WTC11 (cell line): ENCODE data around the gene HNRNPAB. TPM values are rescaled to one million over a fixed set of nuclear protein-coding genes. Genes with fewer than 3 reads are reported as not detected.

Experiments used
- AFF4 ChIP-seq: sonication (generic); formaldehyde crosslinking; IDR thresholded peaks from 2 replicates; pipeline ENCODE4 v1.8.1; 2023; ENCODE audit warnings: mild to moderate bottlenecking, missing genetic modification reagents, borderline replicate concordance
- CREB1 ChIP-seq: sonication (generic); formaldehyde crosslinking; IDR thresholded peaks from 2 replicates; pipeline ENCODE4 v1.8.0; 2023; ENCODE audit warnings: mild to moderate bottlenecking, missing genetic modification reagents
- GTF2I ChIP-seq: fragments of 250-450 bp; sonication (Bioruptor Pico); conservative IDR thresholded peaks from 2 replicates; pipeline ENCODE4 v1.4.0; 2021; ENCODE audit warnings: mild to moderate bottlenecking
- HMGXB4 ChIP-seq: sonication (generic); formaldehyde crosslinking; IDR thresholded peaks from 2 replicates; pipeline ENCODE4 v1.8.1; 2023; ENCODE audit warnings: mild to moderate bottlenecking, moderate library complexity, missing genetic modification reagents
- IRF2 ChIP-seq: sonication (generic); formaldehyde crosslinking; IDR thresholded peaks from 2 replicates; pipeline ENCODE4 v1.8.0; 2022; ENCODE audit warnings: low read depth, missing genetic modification reagents, borderline replicate concordance
- MXD4 ChIP-seq: fragments of 250-450 bp; sonication (Bioruptor Pico); IDR thresholded peaks from 2 replicates; pipeline ENCODE4 v1.8.0; 2021; ENCODE audit warnings: mild to moderate bottlenecking, moderate library complexity, borderline replicate concordance
- NR1H2 ChIP-seq: sonication (generic); formaldehyde crosslinking; IDR thresholded peaks from 2 replicates; pipeline ENCODE4 v1.9.0; 2021; ENCODE audit warnings: mild to moderate bottlenecking, moderate library complexity, missing genetic modification reagents
- SMAD4 ChIP-seq: sonication (generic); formaldehyde crosslinking; IDR thresholded peaks from 2 replicates; pipeline ENCODE4 v1.8.0; 2022; ENCODE audit warnings: mild to moderate bottlenecking, missing genetic modification reagents
- SP1 ChIP-seq: sonication (generic); formaldehyde crosslinking; conservative IDR thresholded peaks from 2 replicates; pipeline ENCODE4 v1.8.1; 2022; ENCODE audit warnings: missing genetic modification reagents
- TEAD1 ChIP-seq: sonication (generic); formaldehyde crosslinking; IDR thresholded peaks from 2 replicates; pipeline ENCODE4 v1.8.0; 2022; ENCODE audit warnings: mild to moderate bottlenecking, missing genetic modification reagents
- TP53 ChIP-seq: sonication (generic); formaldehyde crosslinking; IDR thresholded peaks from 2 replicates; pipeline ENCODE4 v1.8.1; 2023; ENCODE audit warnings: mild to moderate bottlenecking, missing genetic modification reagents
- USF1 ChIP-seq: sonication (generic); formaldehyde crosslinking; IDR thresholded peaks from 2 replicates; pipeline ENCODE4 v1.8.0; 2022; ENCODE audit warnings: mild to moderate bottlenecking, missing genetic modification reagents
- ZNF263 ChIP-seq: sonication (generic); formaldehyde crosslinking; IDR thresholded peaks from 2 replicates; pipeline ENCODE4 v1.8.1; 2022; ENCODE audit warnings: low read depth, mild to moderate bottlenecking, moderate library complexity, missing genetic modification reagents
- ZNF425 ChIP-seq: fragments of 250-450 bp; sonication (Bioruptor Pico); conservative IDR thresholded peaks from 2 replicates; pipeline ENCODE4 v1.9.0; 2021; ENCODE audit warnings: mild to moderate bottlenecking
- ZNF532 ChIP-seq: fragments of 250-450 bp; sonication (Bioruptor Pico); IDR thresholded peaks from 2 replicates; pipeline ENCODE4 v1.9.0; 2021; ENCODE audit warnings: mild to moderate bottlenecking, borderline replicate concordance
- total RNA-seq: library from RNA; stranded (reverse); gene quantifications from 3 replicates; pipeline ENCODE4 v1.2.3, GENCODE V29; 2021
- TF ChIP-seq, protein P1 (sequence below): sonication (generic); formaldehyde crosslinking; IDR thresholded peaks from 2 replicates; pipeline ENCODE4 v1.8.1; 2023; ENCODE audit warnings: mild to moderate bottlenecking, missing genetic modification reagents, moderate library complexity
- TF ChIP-seq, protein P2 (sequence below): sonication (generic); formaldehyde crosslinking; IDR thresholded peaks from 2 replicates; pipeline ENCODE4 v1.8.0; 2023; ENCODE audit warnings: mild to moderate bottlenecking, missing genetic modification reagents
- TF ChIP-seq, protein P3 (sequence below): sonication (generic); formaldehyde crosslinking; IDR thresholded peaks from 2 replicates; pipeline ENCODE4 v1.8.1; 2022; ENCODE audit warnings: missing genetic modification reagents, borderline replicate concordance

HNRNPAB gene
- total RNA-seq, 1 experiment from 2014 or later = 457 TPM

DNA sequence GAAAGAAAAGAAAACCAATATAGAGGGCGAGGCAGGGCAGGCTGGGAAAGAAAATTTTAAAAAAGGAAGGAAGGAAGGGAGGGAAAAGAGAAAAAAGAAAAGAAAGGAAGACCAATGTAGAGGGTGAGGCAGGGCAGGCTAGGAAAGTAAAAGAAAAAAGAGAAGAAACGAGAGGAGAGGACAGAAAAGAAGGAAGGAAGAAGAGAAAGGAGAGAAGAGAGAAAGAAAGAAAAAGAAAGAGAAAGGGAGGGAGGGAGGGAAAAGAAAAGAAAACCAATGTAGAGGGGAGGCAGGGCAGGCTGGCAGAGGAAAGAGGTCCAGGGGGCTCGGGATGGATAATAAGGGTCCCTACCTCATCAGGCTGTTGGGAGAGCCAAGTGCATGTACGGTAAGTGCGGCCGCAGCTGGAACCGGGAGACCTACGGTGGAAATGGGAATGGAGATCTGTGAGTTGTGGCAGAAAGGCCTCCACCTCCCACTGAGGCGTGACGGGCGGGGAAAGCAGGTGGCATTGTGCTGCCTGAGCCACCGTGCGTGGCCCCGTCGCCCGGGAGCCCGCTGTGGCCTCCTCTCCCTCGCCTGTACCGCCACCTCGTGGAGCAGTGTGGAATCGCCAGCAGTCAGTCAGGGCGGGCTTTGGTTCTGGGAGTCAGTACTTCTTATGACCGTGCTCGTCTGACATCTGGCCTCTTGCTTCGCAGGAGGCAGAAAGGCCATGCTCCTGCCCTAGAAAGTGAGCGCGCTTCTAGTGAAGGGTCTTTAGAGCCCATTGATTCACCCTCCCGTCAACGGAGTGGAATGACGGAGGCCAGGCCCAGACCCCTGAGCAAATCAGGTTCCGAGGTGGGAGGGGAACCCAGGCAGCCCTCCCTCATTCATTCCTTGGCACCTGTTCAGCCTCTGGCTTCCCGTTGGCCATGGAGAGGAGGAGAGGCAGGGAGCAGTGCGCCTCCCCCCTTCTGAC lies 40.3 kb upstream of the HNRNPAB start (continued):
- TF ChIP-seq AFF4 (CRISPR knock-in tag) (no peak), GTF2I (CRISPR knock-in tag) (0 out of 2 replicates have a peak, but pooled peaks have one; percentile 9), ZNF532 (CRISPR knock-in tag) (no peak), USF1 (CRISPR knock-in tag) (no peak), ZNF263 (CRISPR knock-in tag) (no peak), SP1 (CRISPR knock-in tag) (0 out of 2 replicates have a peak, but pooled peaks have one; percentile 27), TEAD1 (no peak), TP53 (CRISPR knock-in tag) (no peak), MXD4 (CRISPR knock-in tag) (no peak), HMGXB4 (peak; percentile 54; the same call in 1 of the 2 replicates), ZNF425 (CRISPR knock-in tag) (no peak), NR1H2 (no peak), IRF2 (CRISPR knock-in tag) (no peak), CREB1 (CRISPR knock-in tag) (no peak), SMAD4 (CRISPR knock-in tag) (no peak)
- TF ChIP-seq, protein P1, sequence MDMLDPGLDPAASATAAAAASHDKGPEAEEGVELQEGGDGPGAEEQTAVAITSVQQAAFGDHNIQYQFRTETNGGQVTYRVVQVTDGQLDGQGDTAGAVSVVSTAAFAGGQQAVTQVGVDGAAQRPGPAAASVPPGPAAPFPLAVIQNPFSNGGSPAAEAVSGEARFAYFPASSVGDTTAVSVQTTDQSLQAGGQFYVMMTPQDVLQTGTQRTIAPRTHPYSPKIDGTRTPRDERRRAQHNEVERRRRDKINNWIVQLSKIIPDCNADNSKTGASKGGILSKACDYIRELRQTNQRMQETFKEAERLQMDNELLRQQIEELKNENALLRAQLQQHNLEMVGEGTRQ (CRISPR knock-in tag) = no peak
- TF ChIP-seq, protein P2, sequence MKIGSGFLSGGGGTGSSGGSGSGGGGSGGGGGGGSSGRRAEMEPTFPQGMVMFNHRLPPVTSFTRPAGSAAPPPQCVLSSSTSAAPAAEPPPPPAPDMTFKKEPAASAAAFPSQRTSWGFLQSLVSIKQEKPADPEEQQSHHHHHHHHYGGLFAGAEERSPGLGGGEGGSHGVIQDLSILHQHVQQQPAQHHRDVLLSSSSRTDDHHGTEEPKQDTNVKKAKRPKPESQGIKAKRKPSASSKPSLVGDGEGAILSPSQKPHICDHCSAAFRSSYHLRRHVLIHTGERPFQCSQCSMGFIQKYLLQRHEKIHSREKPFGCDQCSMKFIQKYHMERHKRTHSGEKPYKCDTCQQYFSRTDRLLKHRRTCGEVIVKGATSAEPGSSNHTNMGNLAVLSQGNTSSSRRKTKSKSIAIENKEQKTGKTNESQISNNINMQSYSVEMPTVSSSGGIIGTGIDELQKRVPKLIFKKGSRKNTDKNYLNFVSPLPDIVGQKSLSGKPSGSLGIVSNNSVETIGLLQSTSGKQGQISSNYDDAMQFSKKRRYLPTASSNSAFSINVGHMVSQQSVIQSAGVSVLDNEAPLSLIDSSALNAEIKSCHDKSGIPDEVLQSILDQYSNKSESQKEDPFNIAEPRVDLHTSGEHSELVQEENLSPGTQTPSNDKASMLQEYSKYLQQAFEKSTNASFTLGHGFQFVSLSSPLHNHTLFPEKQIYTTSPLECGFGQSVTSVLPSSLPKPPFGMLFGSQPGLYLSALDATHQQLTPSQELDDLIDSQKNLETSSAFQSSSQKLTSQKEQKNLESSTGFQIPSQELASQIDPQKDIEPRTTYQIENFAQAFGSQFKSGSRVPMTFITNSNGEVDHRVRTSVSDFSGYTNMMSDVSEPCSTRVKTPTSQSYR (CRISPR knock-in tag) = 0 out of 2 replicates have a peak, but pooled peaks have one; percentile 37
- TF ChIP-seq, protein P3, sequence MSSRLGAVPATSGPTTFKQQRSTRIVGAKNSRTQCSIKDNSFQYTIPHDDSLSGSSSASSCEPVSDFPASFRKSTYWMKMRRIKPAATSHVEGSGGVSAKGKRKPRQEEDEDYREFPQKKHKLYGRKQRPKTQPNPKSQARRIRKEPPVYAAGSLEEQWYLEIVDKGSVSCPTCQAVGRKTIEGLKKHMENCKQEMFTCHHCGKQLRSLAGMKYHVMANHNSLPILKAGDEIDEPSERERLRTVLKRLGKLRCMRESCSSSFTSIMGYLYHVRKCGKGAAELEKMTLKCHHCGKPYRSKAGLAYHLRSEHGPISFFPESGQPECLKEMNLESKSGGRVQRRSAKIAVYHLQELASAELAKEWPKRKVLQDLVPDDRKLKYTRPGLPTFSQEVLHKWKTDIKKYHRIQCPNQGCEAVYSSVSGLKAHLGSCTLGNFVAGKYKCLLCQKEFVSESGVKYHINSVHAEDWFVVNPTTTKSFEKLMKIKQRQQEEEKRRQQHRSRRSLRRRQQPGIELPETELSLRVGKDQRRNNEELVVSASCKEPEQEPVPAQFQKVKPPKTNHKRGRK (CRISPR knock-in tag) = 0 out of 2 replicates have a peak, but pooled peaks have one; percentile 57
